Left cardiac atrium (tissue), 4 donors: Measurements from ENCODE around the gene SLC6A3. TPM values are rescaled to one million over a fixed set of nuclear protein-coding genes. Genes with fewer than 3 reads are reported as not detected.
A peak's percentile ranks its signal among the peaks of the same experiment; 100 is the strongest.

ENCODE experiments used
- ATAC-seq, 2 donors: fragments of 200-7000 bp; cut with Tn5 transposase; one replicate each; pipeline ENCODE4 v1.9.1; 2020; ENCODE audit warnings: mild to moderate bottlenecking in 2 of 2, moderate library complexity in 2 of 2
- DNase-seq: peaks from one replicate; pipeline ENCODE4 v3.0.0-alpha.2; 2020
- intact Hi-C, 2 donors: fragments of 100-400 bp; cut with DNase I; formaldehyde crosslinking; loops; one replicate each; pipeline versions ENCODE4 v1.14.1 to v1.15.1; 2022 to 2023
- total RNA-seq, 2 donors: library from RNA; stranded (reverse); fragmentation: NEBNext Ultra II Directional; extraction: Animal tissue kit (Norgen Biotek cat#: 25700); gene quantifications; one replicate each; pipeline ENCODE4 v1.2.1, GENCODE V29; 2021
- donor health status: DM: no; HTN: yes; CAD: no.
- donor health status: DM: no; HTN: yes; CAD: no; lungs with severe emphysema.
- donor health status: DM: yes; HTN: yes; CAD: no.
- donor health status: Dilated cardiomyopathy.

SLC6A3 gene
- total RNA-seq, 2 donors from 2014 or later, result 0.06 TPM; not detected in 1

DNA sequence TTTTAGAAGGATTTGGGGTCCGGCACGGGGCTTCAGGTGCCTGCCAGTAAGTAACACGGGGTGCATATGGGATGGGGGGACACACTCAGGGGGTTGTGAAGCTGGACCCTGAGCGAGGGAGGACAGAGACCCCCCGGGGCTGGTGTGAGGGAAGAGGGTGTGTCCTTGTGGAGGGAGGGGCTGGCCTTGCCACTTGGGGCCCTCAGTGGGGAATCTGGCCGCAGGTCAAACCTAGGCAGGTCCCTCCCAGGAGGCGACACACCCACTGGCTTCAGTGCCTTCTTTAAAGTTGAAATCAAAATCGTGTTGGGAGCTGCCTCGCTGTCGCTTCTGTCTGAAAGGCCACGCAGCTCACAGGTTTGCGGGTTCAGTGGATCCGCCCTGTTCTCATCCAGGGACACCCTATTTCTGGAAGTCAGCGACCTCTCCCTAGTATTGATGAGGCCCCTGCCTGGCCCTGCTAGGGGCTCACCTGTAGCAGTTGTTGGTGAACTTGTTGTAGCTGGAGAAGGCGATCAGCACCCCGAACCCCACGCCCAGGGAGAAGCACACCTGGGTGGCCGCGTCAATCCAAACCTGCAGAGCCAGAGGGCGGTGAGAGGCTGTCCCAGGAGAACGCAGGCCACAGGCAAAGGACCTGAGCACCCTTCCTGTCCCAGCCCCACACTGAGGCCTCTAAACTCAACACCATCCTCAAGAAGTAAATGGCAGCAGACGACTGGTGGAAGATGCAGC, 29.4 kb downstream of the SLC6A3 start:
- no peak for ATAC-seq
- intact Hi-C loops, result no loop called here
- no peak for DNase-seq

- intact Hi-C loops, result no loop called here
- no peak for DNase-seq
Observed at GRCh38 chr5:1415059-1415425, 30.2 kb downstream of the SLC6A3 start.

GRCh38 chr5:1414311-1415058, 30.8 kb downstream of the SLC6A3 start:
- intact Hi-C loops, result no loop called here
- DNase-seq (no peak), ATAC-seq (no peak)

More at GRCh38 chr5:1415059-1415425, 30.2 kb downstream of the SLC6A3 start:
- no peak for ATAC-seq

GRCh38 chr5:1413611-1414241, 31.5 kb downstream of the SLC6A3 start:
- no peak for ATAC-seq
- DNase-seq, result no peak
- intact Hi-C loops, result no loop called here

- ATAC-seq (no peak), DNase-seq (no peak)
- intact Hi-C loops, result no loop called here
Observed at GRCh38 chr5:1413211-1413610, 32.0 kb downstream of the SLC6A3 start.

GRCh38 chr5:1412621-1413020, 32.6 kb downstream of the SLC6A3 start:
- no peak for ATAC-seq
- intact Hi-C loops, result no loop called here
- DNase-seq, result no peak

GRCh38 chr5:1412163-1412562, 33.1 kb downstream of the SLC6A3 start:
- no peak for ATAC-seq
- intact Hi-C loops, result no loop called here
- no peak for DNase-seq

DNA sequence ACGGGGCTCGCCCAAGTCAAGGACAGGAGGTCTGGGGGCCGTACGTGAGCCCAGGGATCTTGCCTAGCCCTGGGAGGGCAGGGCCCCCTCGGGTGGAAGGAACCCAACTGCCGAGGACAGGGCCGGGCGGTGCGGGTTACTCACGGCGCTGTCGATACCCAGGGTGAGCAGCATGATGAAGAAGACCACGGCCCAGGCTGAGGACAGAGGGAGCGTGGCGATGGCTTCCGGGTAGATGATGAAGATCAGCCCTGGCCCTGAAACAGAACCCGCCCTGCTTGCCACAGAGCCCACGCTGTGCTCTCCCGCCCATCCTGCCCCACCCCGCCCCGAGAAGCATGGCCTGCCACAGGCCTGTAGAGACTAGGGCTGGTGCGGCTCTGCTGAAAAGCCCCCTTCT, 34.1 kb downstream of the SLC6A3 start:
- intact Hi-C loops, result no loop called here
- ATAC-seq (no peak), DNase-seq (no peak)

DNA sequence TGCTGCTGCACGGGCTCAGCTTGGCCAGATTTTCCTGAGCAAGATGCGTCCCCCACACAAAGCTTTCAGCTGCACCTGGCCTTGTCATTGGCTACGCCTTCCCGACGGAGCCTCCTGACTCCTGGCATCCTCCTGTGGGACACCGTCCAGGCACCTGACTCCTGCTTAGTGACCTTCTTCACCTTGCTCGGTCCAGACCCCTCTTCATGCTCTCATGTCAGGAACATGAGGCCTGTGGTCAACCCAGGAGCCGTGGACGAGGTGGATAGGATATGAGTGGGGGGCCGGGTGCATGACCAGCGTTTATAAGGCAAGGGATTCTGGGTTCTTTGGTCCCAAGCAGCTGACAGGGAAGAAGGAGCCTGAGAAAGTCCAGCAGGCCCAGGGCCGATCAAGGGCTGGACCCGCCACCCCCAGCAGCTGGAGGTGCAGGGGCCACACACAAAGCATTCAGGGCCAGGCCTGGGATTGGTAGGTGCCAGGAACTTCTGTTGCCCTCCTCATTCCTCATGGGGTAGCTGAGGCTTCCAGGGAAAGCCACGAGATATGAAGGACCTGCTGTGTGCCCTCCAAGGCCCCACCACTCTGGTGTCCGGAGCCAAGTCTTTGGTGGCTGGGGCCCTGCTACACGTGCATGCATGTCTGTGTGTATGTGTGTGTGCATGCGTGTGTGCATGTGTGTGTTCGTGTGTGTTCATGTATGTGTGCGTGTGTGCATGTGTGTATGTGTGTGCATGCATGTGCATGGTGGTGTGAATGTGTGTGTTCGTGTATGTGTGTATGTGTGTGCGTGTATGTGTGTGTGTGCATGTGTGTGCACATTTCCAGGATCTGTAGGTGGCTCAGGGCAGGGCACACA, 34.9 kb downstream of the SLC6A3 start:
- ATAC-seq (no peak), DNase-seq (no peak)
- intact Hi-C loops, result no loop called here

GRCh38 chr5:1409381-1410110, 35.7 kb downstream of the SLC6A3 start:
- intact Hi-C loops, result no loop called here
- no peak for DNase-seq
- no peak for ATAC-seq

DNA sequence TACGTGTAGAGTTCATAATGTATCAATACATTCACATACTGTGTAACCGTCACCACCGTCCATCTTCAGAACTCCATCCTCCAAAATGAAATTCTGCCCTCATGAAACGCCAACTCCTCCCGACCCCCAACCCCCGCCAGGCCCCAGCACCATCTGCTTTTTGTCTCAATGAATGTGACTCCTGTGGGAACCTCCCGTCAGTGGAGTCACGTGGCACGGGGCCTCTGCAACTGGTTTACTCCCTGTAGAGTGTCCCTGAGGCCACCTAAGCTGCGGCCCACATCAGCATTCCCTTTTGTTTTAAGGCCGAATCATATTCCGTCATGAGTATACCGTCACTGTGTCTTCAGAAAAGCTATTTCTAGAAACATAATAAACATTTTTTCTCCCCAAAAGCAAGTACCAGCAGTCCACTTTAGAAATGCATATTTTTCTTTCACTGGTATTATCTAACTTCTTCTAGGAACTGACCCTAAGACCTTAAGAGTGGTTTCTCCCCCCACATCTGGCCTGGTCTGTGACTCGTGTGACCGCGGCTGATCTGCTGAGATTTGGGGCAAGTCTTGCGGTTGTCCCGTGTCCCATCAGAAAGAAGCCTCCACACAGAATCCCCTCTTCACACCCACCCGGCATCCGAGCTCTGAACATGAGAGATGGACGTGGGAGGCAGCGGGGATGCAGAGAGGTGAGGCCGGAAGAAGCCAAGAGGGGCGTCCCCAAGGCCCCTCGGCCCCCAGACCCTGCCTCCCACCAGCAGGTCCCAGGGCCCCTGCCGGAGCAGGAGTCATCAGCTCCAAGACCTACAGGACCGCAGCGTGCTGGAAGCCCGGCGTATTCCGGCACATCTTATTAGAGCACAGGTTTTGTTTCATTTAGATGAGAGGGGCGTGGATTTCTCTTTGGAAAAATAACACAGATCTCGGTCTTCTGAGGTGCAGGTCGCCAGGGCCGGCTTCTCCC, 38.3 kb downstream of the SLC6A3 start:
- DNase-seq, result no peak
- intact Hi-C loops, result no loop called here
- ATAC-seq, result no peak

GRCh38 chr5:1405539-1406530, 39.4 kb downstream of the SLC6A3 start:
- intact Hi-C loops, result no loop called here
- ATAC-seq, result no peak
- no peak for DNase-seq

- no peak for DNase-seq
- ATAC-seq, result no peak
- intact Hi-C loops, result no loop called here
Observed at GRCh38 chr5:1405121-1405520, 40.1 kb downstream of the SLC6A3 start.

GRCh38 chr5:1404062-1404461, 41.2 kb downstream of the SLC6A3 start:
- intact Hi-C loops, result no loop called here
- peak; percentile 6 for DNase-seq
- no peak for ATAC-seq

DNA sequence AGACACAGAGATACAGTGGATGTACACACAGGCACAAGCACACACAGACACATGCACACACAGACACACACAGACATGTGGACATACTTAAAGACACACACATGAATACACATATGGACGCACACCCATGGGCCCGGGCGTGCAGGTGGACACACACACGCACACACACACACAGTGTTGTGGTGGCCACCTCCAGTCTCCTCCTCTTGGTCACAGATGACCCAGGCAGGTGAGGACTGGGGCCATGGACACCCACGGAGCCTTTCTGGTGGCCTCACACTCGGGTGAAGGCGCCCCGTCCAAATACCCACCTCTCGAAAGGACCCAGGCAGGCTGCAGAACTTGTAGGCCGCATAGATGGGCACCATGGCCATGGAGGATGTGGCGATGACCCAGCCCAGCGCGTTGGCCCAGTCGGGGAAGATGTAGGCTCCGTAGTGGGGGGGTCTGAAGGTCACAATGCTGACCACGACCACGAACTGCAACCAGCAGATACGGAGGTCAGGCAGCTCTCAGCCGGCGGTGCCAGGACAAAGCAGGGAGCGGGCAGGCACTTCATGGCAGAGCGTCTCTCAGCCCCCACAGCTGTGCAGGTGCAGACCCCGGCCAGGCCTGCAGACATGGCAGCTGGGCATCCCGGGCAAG, 42.5 kb downstream of the SLC6A3 start:
- no peak for ATAC-seq
- DNase-seq, result peak; percentile 16
- intact Hi-C loops, result no loop called here

GRCh38 chr5:1401536-1402138, 43.6 kb downstream of the SLC6A3 start:
- ATAC-seq (no peak), DNase-seq (peak; percentile 12)
- intact Hi-C loops, result no loop called here
